Vagina (tissue), 2 donors: ENCODE results near the gene PFKL.

ENCODE experiments used
- CTCF ChIP-seq, 3 experiments: fragments of 450-650 bp in 2 of 3; fragments of 200-600 bp in 1 of 3; sonication (generic) in 1 of 3; IDR thresholded peaks; one replicate each; pipeline ENCODE4 v1.5.1; 2017 to 2019; ENCODE audit warnings: antibody characterized with exemption in 3 of 3, mild to moderate bottlenecking in 2 of 3, moderate library complexity in 2 of 3
- POLR2A ChIP-seq, 2 donors: fragments of 450-650 bp; IDR thresholded peaks; one replicate each; pipeline ENCODE4 v1.6.1; 2017; ENCODE audit warnings: antibody characterized with exemption in 2 of 2, mild to moderate bottlenecking in 2 of 2, moderate library complexity in 2 of 2

GRCh38 chr21:44260066-44260465 lies 39.8 kb upstream of the PFKL start:
- TF ChIP-seq CTCF (IDR thresholded peaks at IDR 0.05) (no peak), POLR2A (IDR thresholded peaks at IDR 0.05) (no peak)
